HEK293 (cell line): ENCODE results near the gene MMP14.

ENCODE experiments used
- CTCF ChIA-PET: fragments of 350-600 bp; formaldehyde crosslinking; extraction: SDS; loops from one replicate; lab custom pipeline; 2021; ENCODE audit warnings: antibody characterized with exemption; lab: Yijun Ruan, JAX
- POLR2A ChIA-PET: fragments of 300-600 bp; formaldehyde crosslinking; extraction: SDS; loops from one replicate; lab custom pipeline; 2020; ENCODE audit warnings: antibody characterized with exemption, inconsistent platforms; lab: Yijun Ruan, JAX
- H3K27ac ChIP-seq: fragments of 200-500 bp; sonication (Bioruptor generic); 2 replicates; pipeline ENCODE4 v1.5.1; 2014; ENCODE audit warnings: low read depth, low read length, control low read depth, inconsistent platforms; ENCODE audit errors: extremely low read depth
- H3K36me3 ChIP-seq, 2 experiments: fragments of 200-500 bp in 1 of 2; sonication (Bioruptor generic) in 1 of 2; 1 replicate in 1 of 2; 2 replicates in 1 of 2; pipeline ENCODE4 v1.5.1; 2014 to 2017; ENCODE audit warnings: inconsistent platforms in 2 of 2, low read length in 2 of 2; ENCODE audit not compliant: control insufficient read depth in 2 of 2, insufficient read depth in 1 of 2
- H3K4me1 ChIP-seq: fragments of 200-500 bp; sonication (Bioruptor generic); 2 replicates; pipeline ENCODE4 v1.5.1; 2014; ENCODE audit warnings: mild to moderate bottlenecking, low read length, inconsistent platforms; ENCODE audit not compliant: control insufficient read depth, insufficient read depth
- H3K4me3 ChIP-seq: 2 replicates; pipeline ENCODE4 v1.5.1; 2011; ENCODE audit warnings: low read depth, mild to moderate bottlenecking, control low read depth, low read length, moderate library complexity
- H3K9me3 ChIP-seq: fragments of 200-500 bp; sonication (Bioruptor generic); 2 replicates; pipeline ENCODE4 v1.5.1; 2014; ENCODE audit warnings: low read depth, low read length, inconsistent platforms; ENCODE audit not compliant: control insufficient read depth, insufficient read depth
- ATF2 ChIP-seq: fragments of 450-650 bp; formaldehyde crosslinking; IDR thresholded peaks from 2 replicates; pipeline ENCODE4 v1.5.1; 2016; ENCODE audit warnings: missing biosample characterization, missing genetic modification characterization, low read depth
- BCL11B ChIP-seq: fragments of 450-650 bp; formaldehyde crosslinking; IDR thresholded peaks from 2 replicates; pipeline ENCODE4 v1.5.1; 2016; ENCODE audit warnings: low read depth, missing biosample characterization, missing genetic modification characterization
- GFI1B ChIP-seq: fragments of 450-650 bp; formaldehyde crosslinking; IDR thresholded peaks from 2 replicates; pipeline ENCODE4 v1.5.1; 2016; ENCODE audit warnings: missing biosample characterization, missing genetic modification characterization
- KLF1 ChIP-seq: fragments of 450-650 bp; formaldehyde crosslinking; IDR thresholded peaks from 2 replicates; pipeline ENCODE4 v1.5.1; 2016; ENCODE audit warnings: missing biosample characterization, missing genetic modification characterization
- MYNN ChIP-seq: fragments of 450-650 bp; formaldehyde crosslinking; IDR thresholded peaks from 2 replicates; pipeline ENCODE4 v1.5.1; 2016; ENCODE audit warnings: missing biosample characterization, missing genetic modification characterization, borderline replicate concordance
- SP3 ChIP-seq: fragments of 450-650 bp; formaldehyde crosslinking; IDR thresholded peaks from 2 replicates; pipeline ENCODE4 v1.5.1; 2016; ENCODE audit warnings: missing biosample characterization, missing genetic modification characterization
- SP7 ChIP-seq: fragments of 450-650 bp; formaldehyde crosslinking; IDR thresholded peaks from 2 replicates; pipeline ENCODE4 v1.5.1; 2016; ENCODE audit warnings: missing biosample characterization, missing genetic modification characterization
- TRIM28 ChIP-seq: IDR thresholded peaks from 2 replicates; pipeline ENCODE4 v1.6.1; 2011; ENCODE audit warnings: low read length, control low read depth, borderline replicate concordance
- WT1 ChIP-seq: fragments of 450-650 bp; formaldehyde crosslinking; IDR thresholded peaks from 2 replicates; pipeline ENCODE4 v1.5.1; 2016; ENCODE audit warnings: missing biosample characterization, missing genetic modification characterization
- ZNF114 ChIP-seq: fragments of 450-650 bp; formaldehyde crosslinking; IDR thresholded peaks from 2 replicates; pipeline ENCODE4 v1.5.0; 2017; ENCODE audit warnings: missing biosample characterization, missing genetic modification characterization
- ZNF121 ChIP-seq: fragments of 450-650 bp; formaldehyde crosslinking; IDR thresholded peaks from 2 replicates; pipeline ENCODE4 v1.5.1; 2016; ENCODE audit warnings: missing biosample characterization, missing genetic modification characterization
- ZNF513 ChIP-seq: fragments of 450-650 bp; IDR thresholded peaks from 2 replicates; pipeline ENCODE4 v1.5.1; 2018; ENCODE audit warnings: missing biosample characterization, missing genetic modification characterization
- ZNF555 ChIP-seq: fragments of 450-650 bp; formaldehyde crosslinking; conservative IDR thresholded peaks from 2 replicates; pipeline ENCODE4 v1.5.1; 2017; ENCODE audit warnings: missing biosample characterization, mild to moderate bottlenecking, missing genetic modification characterization, inconsistent platforms
- ZNF600 ChIP-seq: fragments of 450-650 bp; formaldehyde crosslinking; IDR thresholded peaks from 2 replicates; pipeline ENCODE4 v1.5.1; 2016; ENCODE audit warnings: missing biosample characterization, missing genetic modification characterization
- ZXDB ChIP-seq: fragments of 450-650 bp; formaldehyde crosslinking; IDR thresholded peaks from 2 replicates; pipeline ENCODE4 v1.5.1; 2016; ENCODE audit warnings: missing biosample characterization, missing genetic modification characterization
- TF ChIP-seq, protein P1 (sequence below): fragments of 450-650 bp; formaldehyde crosslinking; IDR thresholded peaks from 2 replicates; pipeline ENCODE4 v1.5.1; 2016; ENCODE audit warnings: missing biosample characterization, missing genetic modification characterization
- TF ChIP-seq, protein P2 (sequence below): fragments of 450-650 bp; formaldehyde crosslinking; IDR thresholded peaks from 2 replicates; pipeline ENCODE4 v1.5.1; 2016; ENCODE audit warnings: missing biosample characterization, missing genetic modification characterization, borderline replicate concordance

Gene MMP14

GRCh38 chr14:22888662-22889061, 52.3 kb downstream of the MMP14 start:
- no peaks in the 10 kb centered on the region for H3K9me3 ChIP-seq
- H3K36me3 ChIP-seq, result no peaks in the 10 kb centered on the region
- H3K27ac ChIP-seq, result no peak overlapping the region
- CTCF ChIA-PET, result interaction anchor here (0.6 to 7.8 kb wide), 5 partner anchors 11 to 334 kb away, joined by 3 to 43 read pairs (median 3); no protein-coding TSS in a partner anchor
- 0 out of 2 replicates have a peak, but pooled peaks have one; percentile 16 for TF ChIP-seq ZNF121 (tag by site-specific recombination)
- TF ChIP-seq, protein P1, sequence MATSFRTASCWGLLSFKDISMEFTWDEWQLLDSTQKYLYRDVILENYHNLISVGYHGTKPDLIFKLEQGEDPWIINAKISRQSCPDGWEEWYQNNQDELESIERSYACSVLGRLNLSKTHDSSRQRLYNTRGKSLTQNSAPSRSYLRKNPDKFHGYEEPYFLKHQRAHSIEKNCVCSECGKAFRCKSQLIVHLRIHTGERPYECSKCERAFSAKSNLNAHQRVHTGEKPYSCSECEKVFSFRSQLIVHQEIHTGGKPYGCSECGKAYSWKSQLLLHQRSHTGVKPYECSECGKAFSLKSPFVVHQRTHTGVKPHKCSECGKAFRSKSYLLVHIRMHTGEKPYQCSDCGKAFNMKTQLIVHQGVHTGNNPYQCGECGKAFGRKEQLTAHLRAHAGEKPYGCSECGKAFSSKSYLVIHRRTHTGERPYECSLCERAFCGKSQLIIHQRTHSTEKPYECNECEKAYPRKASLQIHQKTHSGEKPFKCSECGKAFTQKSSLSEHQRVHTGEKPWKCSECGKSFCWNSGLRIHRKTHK, result no peak
- H3K4me1 ChIP-seq, result peaks cover under 1% of the 10 kb centered on the region; the same call in 1 of the 2 replicates
- POLR2A ChIA-PET, result interaction anchor here (0.6 to 1.4 kb wide), 3 partner anchors 8 to 18 kb away, joined by 3 to 4 read pairs (median 3); partner anchors contain the start of gene LRP10
- H3K4me3 ChIP-seq, result no peak overlapping the region

DNA sequence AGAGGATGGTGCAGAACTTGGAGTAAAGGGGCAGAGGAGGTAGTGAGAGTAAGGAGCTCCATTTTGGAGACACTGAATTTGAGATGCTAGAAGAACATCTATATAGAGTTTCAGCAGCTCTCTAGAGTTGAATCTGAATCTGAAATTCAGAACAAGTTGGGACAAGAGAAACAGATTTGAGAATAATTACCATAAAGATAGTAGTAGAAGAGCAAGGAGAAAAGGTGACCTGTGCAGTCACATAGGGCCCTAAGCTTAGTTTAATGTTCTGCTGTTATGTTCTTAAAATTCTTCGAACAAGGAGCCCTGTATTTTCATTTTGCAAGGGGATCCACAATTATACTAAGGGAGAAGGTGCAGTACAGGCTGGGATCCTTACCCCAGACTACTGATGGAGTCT, 54.0 kb downstream of the MMP14 start:
- ChIA-PET CTCF (interaction anchor here (0.6 to 7.8 kb wide), 8 partner anchors 10 to 333 kb away, joined by 3 to 43 read pairs (median 3); no protein-coding TSS in a partner anchor), POLR2A (interaction anchor here (0.6 kb wide), 1 partner anchor 77 kb away, joined by 5 read pairs; no protein-coding TSS in a partner anchor)

GRCh38 chr14:22892488-22892887, 56.1 kb downstream of the MMP14 start:
- Histone ChIP-seq H3K4me1 (no peaks in the 10 kb centered on the region), H3K9me3 (no peaks in the 10 kb centered on the region), H3K27ac (no peak overlapping the region), H3K36me3 (no peaks in the 10 kb centered on the region), H3K4me3 (no peak overlapping the region)
- ChIA-PET POLR2A (no interaction called here), CTCF (interaction anchor here (0.5 to 1.0 kb wide), 2 partner anchors 9 to 10 kb away, joined by 3 read pairs; no protein-coding TSS in a partner anchor)
- TF ChIP-seq ZXDB (tag by site-specific recombination) (no peak), WT1 (tag by site-specific recombination) (no peak), ATF2 (tag by site-specific recombination) (no peak)

More for the DNA sequence above, 54.0 kb downstream of the MMP14 start:
- Histone ChIP-seq H3K27ac (no peak overlapping the region), H3K9me3 (no peaks in the 10 kb centered on the region), H3K36me3 (no peaks in the 10 kb centered on the region), H3K4me1 (no peaks in the 10 kb centered on the region), H3K4me3 (no peak overlapping the region)
- 0 out of 2 replicates have a peak, but pooled peaks have one; percentile 6 for TF ChIP-seq ZNF600 (tag by site-specific recombination)
- no peak for TF ChIP-seq TRIM28
- TF ChIP-seq SP3 (tag by site-specific recombination), result no peak
- TF ChIP-seq BCL11B (tag by site-specific recombination), result no peak

GRCh38 chr14:22893706-22894105, 57.3 kb downstream of the MMP14 start:
- ChIA-PET CTCF (interaction anchor here (0.7 to 1.7 kb wide), 5 partner anchors 10 to 337 kb away, joined by 3 to 6 read pairs (median 4); no protein-coding TSS in a partner anchor), POLR2A (interaction anchor here (1.1 kb wide), 1 partner anchor 8 kb away, joined by 4 read pairs; no protein-coding TSS in a partner anchor)
- Histone ChIP-seq H3K4me3 (no peak overlapping the region), H3K9me3 (no peaks in the 10 kb centered on the region), H3K4me1 (no peaks in the 10 kb centered on the region), H3K27ac (no peak overlapping the region), H3K36me3 (peaks cover 0 to 5% of the 10 kb centered on the region in 2 experiments; a peak in 1 of 3 replicates)
- TF ChIP-seq, protein P2, sequence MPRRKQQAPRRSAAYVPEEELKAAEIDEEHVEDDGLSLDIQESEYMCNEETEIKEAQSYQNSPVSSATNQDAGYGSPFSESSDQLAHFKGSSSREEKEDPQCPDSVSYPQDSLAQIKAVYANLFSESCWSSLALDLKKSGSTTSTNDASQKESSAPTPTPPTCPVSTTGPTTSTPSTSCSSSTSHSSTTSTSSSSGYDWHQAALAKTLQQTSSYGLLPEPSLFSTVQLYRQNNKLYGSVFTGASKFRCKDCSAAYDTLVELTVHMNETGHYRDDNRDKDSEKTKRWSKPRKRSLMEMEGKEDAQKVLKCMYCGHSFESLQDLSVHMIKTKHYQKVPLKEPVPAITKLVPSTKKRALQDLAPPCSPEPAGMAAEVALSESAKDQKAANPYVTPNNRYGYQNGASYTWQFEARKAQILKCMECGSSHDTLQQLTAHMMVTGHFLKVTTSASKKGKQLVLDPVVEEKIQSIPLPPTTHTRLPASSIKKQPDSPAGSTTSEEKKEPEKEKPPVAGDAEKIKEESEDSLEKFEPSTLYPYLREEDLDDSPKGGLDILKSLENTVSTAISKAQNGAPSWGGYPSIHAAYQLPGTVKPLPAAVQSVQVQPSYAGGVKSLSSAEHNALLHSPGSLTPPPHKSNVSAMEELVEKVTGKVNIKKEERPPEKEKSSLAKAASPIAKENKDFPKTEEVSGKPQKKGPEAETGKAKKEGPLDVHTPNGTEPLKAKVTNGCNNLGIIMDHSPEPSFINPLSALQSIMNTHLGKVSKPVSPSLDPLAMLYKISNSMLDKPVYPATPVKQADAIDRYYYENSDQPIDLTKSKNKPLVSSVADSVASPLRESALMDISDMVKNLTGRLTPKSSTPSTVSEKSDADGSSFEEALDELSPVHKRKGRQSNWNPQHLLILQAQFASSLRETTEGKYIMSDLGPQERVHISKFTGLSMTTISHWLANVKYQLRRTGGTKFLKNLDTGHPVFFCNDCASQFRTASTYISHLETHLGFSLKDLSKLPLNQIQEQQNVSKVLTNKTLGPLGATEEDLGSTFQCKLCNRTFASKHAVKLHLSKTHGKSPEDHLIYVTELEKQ (tag by site-specific recombination), result no peak
- TF ChIP-seq ZNF555 (tag by site-specific recombination), result no peak
- no peak for TF ChIP-seq ZNF513 (tag by site-specific recombination)
- TF ChIP-seq GFI1B (tag by site-specific recombination), result no peak
- TF ChIP-seq KLF1 (tag by site-specific recombination), result no peak
- TF ChIP-seq ZNF114 (tag by site-specific recombination), result no peak
- TF ChIP-seq SP7 (tag by site-specific recombination), result no peak
- TF ChIP-seq MYNN, result no peak
- TF ChIP-seq, protein P1, result no peak
